ENCODE data around the gene CTDP1. TPM values are rescaled to one million over a fixed set of nuclear protein-coding genes. Genes with fewer than 3 reads are reported as not detected.
A peak's percentile ranks its signal among the peaks of the same experiment; 100 is the strongest.
"Not testable (repeated sequence)": the region's sequence is repeated elsewhere in the genome, so short reads cannot be mapped to it uniquely, and the experiment has no call there.

Gene CTDP1
- total and polyA plus RNA-seq, 5 donors = 7.1 to 11.5 (median 9.9) TPM

GRCh38 chr18:79719478-79720358 is 40.1 kb downstream of the CTDP1 start:
- 93% methylated on average over 19 of the region's 19 CpGs for WGBS
- intact Hi-C loops (cut with DNase I); ATAC-seq; H3K27me3 ChIP-seq (ENCODE audit: control insufficient read depth, insufficient read depth); H3K27ac ChIP-seq (ENCODE audit: low read length); H3K9me3 ChIP-seq (ENCODE audit: control insufficient read depth, low read length); H3K4me1 ChIP-seq (ENCODE audit: control insufficient read depth, insufficient read depth, low read length); H3K4me3 ChIP-seq (ENCODE audit: low read length); DNase-seq: not testable (repeated sequence)

GRCh38 chr18:79720359-79720733 is 40.7 kb downstream of the CTDP1 start:
- H3K4me1 ChIP-seq (ENCODE audit: control insufficient read depth, insufficient read depth, low read length) = no peaks in the 10 kb centered on the region
- ATAC-seq (no peak), DNase-seq (no peak)
- no peak overlapping the region for H3K4me3 ChIP-seq (ENCODE audit: low read length)
- H3K9me3 ChIP-seq (ENCODE audit: control insufficient read depth, low read length) = no peaks in the 10 kb centered on the region
- intact Hi-C loops (cut with DNase I) = no loop called here
- no peaks in the 10 kb centered on the region for H3K27me3 ChIP-seq (ENCODE audit: control insufficient read depth, insufficient read depth)
- no peak overlapping the region for H3K27ac ChIP-seq (ENCODE audit: low read length)
- WGBS = 89% methylated on average over 14 of the region's 14 CpGs

- intact Hi-C loops (cut with DNase I) = no loop called here
- Histone ChIP-seq H3K27ac (ENCODE audit: low read length) (no peak overlapping the region), H3K9me3 (ENCODE audit: control insufficient read depth, low read length) (no peaks in the 10 kb centered on the region), H3K4me1 (ENCODE audit: control insufficient read depth, insufficient read depth, low read length) (no peaks in the 10 kb centered on the region), H3K27me3 (ENCODE audit: control insufficient read depth, insufficient read depth) (no peaks in the 10 kb centered on the region), H3K4me3 (ENCODE audit: low read length) (no peak overlapping the region)
- 98% methylated on average over 13 of the region's 13 CpGs for WGBS
- DNase-seq = no peak
- peak in 1 of 2 donors; percentile 13 for ATAC-seq
Measured at GRCh38 chr18:79723036-79723435, 43.4 kb downstream of the CTDP1 start.

- no peaks in the 10 kb centered on the region for H3K4me1 ChIP-seq (ENCODE audit: control insufficient read depth, insufficient read depth, low read length)
- no peaks in the 10 kb centered on the region for H3K27me3 ChIP-seq (ENCODE audit: control insufficient read depth, insufficient read depth)
- intact Hi-C loops (cut with DNase I) = no loop called here
- H3K9me3 ChIP-seq (ENCODE audit: control insufficient read depth, low read length) = no peaks in the 10 kb centered on the region
- H3K4me3 ChIP-seq (ENCODE audit: low read length) = no peak overlapping the region
- ATAC-seq (peak in 1 of 2 donors; percentile 41), DNase-seq (no peak)
- WGBS = 89% methylated on average over 11 of the region's 11 CpGs
- H3K27ac ChIP-seq (ENCODE audit: low read length) = no peak overlapping the region
Measured at GRCh38 chr18:79723628-79724027, 44.0 kb downstream of the CTDP1 start.

GRCh38 chr18:79724299-79725080 is 44.9 kb downstream of the CTDP1 start:
- 94% methylated on average over 15 of the region's 15 CpGs for WGBS
- no peaks in the 10 kb centered on the region for H3K9me3 ChIP-seq (ENCODE audit: control insufficient read depth, low read length)
- no peaks in the 10 kb centered on the region for H3K27me3 ChIP-seq (ENCODE audit: control insufficient read depth, insufficient read depth)
- no peak for DNase-seq
- H3K4me3 ChIP-seq (ENCODE audit: low read length) = no peak overlapping the region
- intact Hi-C loops (cut with DNase I) = no loop called here
- H3K4me1 ChIP-seq (ENCODE audit: control insufficient read depth, insufficient read depth, low read length) = no peaks in the 10 kb centered on the region
- no peak for ATAC-seq
- H3K27ac ChIP-seq (ENCODE audit: low read length) = no peak overlapping the region

GRCh38 chr18:79725486-79725885 is 45.9 kb downstream of the CTDP1 start:
- no peaks in the 10 kb centered on the region for H3K27me3 ChIP-seq (ENCODE audit: control insufficient read depth, insufficient read depth)
- intact Hi-C loops (cut with DNase I) = no loop called here
- no peak overlapping the region for H3K4me3 ChIP-seq (ENCODE audit: low read length)
- no peaks in the 10 kb centered on the region for H3K4me1 ChIP-seq (ENCODE audit: control insufficient read depth, insufficient read depth, low read length)
- 85% methylated on average over 15 of the region's 15 CpGs for WGBS
- ATAC-seq (no peak), DNase-seq (no peak)
- H3K27ac ChIP-seq (ENCODE audit: low read length) = no peak overlapping the region
- no peaks in the 10 kb centered on the region for H3K9me3 ChIP-seq (ENCODE audit: control insufficient read depth, low read length)

GRCh38 chr18:79726721-79727120 is 47.1 kb downstream of the CTDP1 start:
- Histone ChIP-seq H3K4me3 (ENCODE audit: low read length) (no peak overlapping the region), H3K27me3 (ENCODE audit: control insufficient read depth, insufficient read depth) (no peaks in the 10 kb centered on the region), H3K9me3 (ENCODE audit: control insufficient read depth, low read length) (no peaks in the 10 kb centered on the region), H3K4me1 (ENCODE audit: control insufficient read depth, insufficient read depth, low read length) (no peaks in the 10 kb centered on the region), H3K27ac (ENCODE audit: low read length) (no peak overlapping the region)
- DNase-seq = no peak
- ATAC-seq = no peak
- 96% methylated on average over 20 of the region's 20 CpGs for WGBS
- intact Hi-C loops (cut with DNase I) = no loop called here

GRCh38 chr18:79727211-79727610 is 47.6 kb downstream of the CTDP1 start:
- no peak overlapping the region for H3K4me3 ChIP-seq (ENCODE audit: low read length)
- 98% methylated on average over 33 of the region's 33 CpGs for WGBS
- no peaks in the 10 kb centered on the region for H3K27me3 ChIP-seq (ENCODE audit: control insufficient read depth, insufficient read depth)
- H3K4me1 ChIP-seq (ENCODE audit: control insufficient read depth, insufficient read depth, low read length) = no peaks in the 10 kb centered on the region
- H3K27ac ChIP-seq (ENCODE audit: low read length) = no peak overlapping the region
- no peak for DNase-seq
- intact Hi-C loops (cut with DNase I) = no loop called here
- H3K9me3 ChIP-seq (ENCODE audit: control insufficient read depth, low read length) = no peaks in the 10 kb centered on the region
- no peak for ATAC-seq

GRCh38 chr18:79728931-79729586 is 49.5 kb downstream of the CTDP1 start:
- DNase-seq = peak in 1 of 3 donors; percentile 38
- Histone ChIP-seq H3K27me3 (ENCODE audit: control insufficient read depth, insufficient read depth) (no peaks in the 10 kb centered on the region), H3K9me3 (ENCODE audit: control insufficient read depth, low read length) (no peaks in the 10 kb centered on the region), H3K27ac (ENCODE audit: low read length) (no peak overlapping the region), H3K4me3 (ENCODE audit: low read length) (no peak overlapping the region), H3K4me1 (ENCODE audit: control insufficient read depth, insufficient read depth, low read length) (no peaks in the 10 kb centered on the region)
- intact Hi-C loops (cut with DNase I) = no loop called here
- WGBS = 97% methylated on average over 35 of the region's 35 CpGs
- peak in 1 of 2 donors; percentile 22 for ATAC-seq

GRCh38 chr18:79729611-79730010 is 50.0 kb downstream of the CTDP1 start:
- Histone ChIP-seq H3K4me3 (ENCODE audit: low read length) (no peak overlapping the region), H3K27me3 (ENCODE audit: control insufficient read depth, insufficient read depth) (no peaks in the 10 kb centered on the region), H3K4me1 (ENCODE audit: control insufficient read depth, insufficient read depth, low read length) (no peaks in the 10 kb centered on the region), H3K27ac (ENCODE audit: low read length) (no peak overlapping the region), H3K9me3 (ENCODE audit: control insufficient read depth, low read length) (no peaks in the 10 kb centered on the region)
- intact Hi-C loops (cut with DNase I) = no loop called here
- DNase-seq (peak in 1 of 3 donors; percentile 31), ATAC-seq (no peak)
- WGBS = 96% methylated on average over 12 of the region's 12 CpGs

- WGBS = 97% methylated on average over 11 of the region's 11 CpGs
- intact Hi-C loops (cut with DNase I) = no loop called here
- no peaks in the 10 kb centered on the region for H3K27me3 ChIP-seq (ENCODE audit: control insufficient read depth, insufficient read depth)
- ATAC-seq = no peak
- H3K9me3 ChIP-seq (ENCODE audit: control insufficient read depth, low read length) = no peaks in the 10 kb centered on the region
- peak in 1 of 3 donors; percentile 37 for DNase-seq
- H3K4me3 ChIP-seq (ENCODE audit: low read length) = no peak overlapping the region
- H3K27ac ChIP-seq (ENCODE audit: low read length) = no peak overlapping the region
- no peaks in the 10 kb centered on the region for H3K4me1 ChIP-seq (ENCODE audit: control insufficient read depth, insufficient read depth, low read length)
Measured at GRCh38 chr18:79730804-79731203, 51.2 kb downstream of the CTDP1 start.
